SU-DHL-6 (cell line): Measurements from ENCODE around the gene CERS1.

Source experiments
- H2AFZ ChIP-seq: fragments of 200-600 bp; sonication (generic); 2 replicates; pipeline ENCODE4 v1.6.1; 2014; ENCODE audit warnings: low read depth, mild to moderate bottlenecking, moderate library complexity, mixed read lengths, antibody characterized with exemption, low read length; ENCODE audit not compliant: severe bottlenecking
- H3F3A ChIP-seq: fragments of 200-600 bp; shearing (Covaris generic); 2 replicates; pipeline ENCODE4 v1.6.0; 2016; ENCODE audit warnings: antibody characterized with exemption, mild to moderate bottlenecking; ENCODE audit not compliant: insufficient read depth
- H3K27ac ChIP-seq: fragments of 200-600 bp; sonication (generic); 2 replicates; pipeline ENCODE4 v1.5.1; 2016; ENCODE audit warnings: low read depth, mild to moderate bottlenecking, low read length, moderate library complexity, mixed read lengths
- H3K27me3 ChIP-seq: fragments of 200-600 bp; sonication (generic), shearing (Covaris generic); 2 replicates; pipeline ENCODE4 v1.6.0; 2014; ENCODE audit warnings: mild to moderate bottlenecking, low read length
- H3K36me3 ChIP-seq: fragments of 200-600 bp; sonication (generic); 2 replicates; pipeline ENCODE4 v1.6.1; 2014; ENCODE audit warnings: mild to moderate bottlenecking, low read length, mixed read lengths
- H3K4me2 ChIP-seq: fragments of 300-600, 200-600 bp; shearing (Covaris generic), sonication (generic); 2 replicates; pipeline ENCODE4 v1.6.0; 2014; ENCODE audit warnings: low read length, low read depth, mild to moderate bottlenecking; ENCODE audit not compliant: poor library complexity, severe bottlenecking
- H3K4me3 ChIP-seq: fragments of 200-600 bp; sonication (generic); 2 replicates; pipeline ENCODE4 v1.5.1; 2014; ENCODE audit warnings: antibody characterized with exemption, low read length, mild to moderate bottlenecking, mixed read lengths; ENCODE audit not compliant: insufficient read depth, poor library complexity, severe bottlenecking
- H3K79me2 ChIP-seq: fragments of 200-600 bp; sonication (generic); 2 replicates; pipeline ENCODE4 v1.6.1; 2014; ENCODE audit warnings: mild to moderate bottlenecking, low read length, moderate library complexity; ENCODE audit not compliant: insufficient read depth
- H3K9ac ChIP-seq: fragments of 200-600 bp; sonication (generic); 2 replicates; pipeline ENCODE4 v1.7.0; 2014; ENCODE audit warnings: mild to moderate bottlenecking, low read length
- H3K9me2 ChIP-seq: fragments of 200-600 bp; sonication (generic); replicated peaks from 2 replicates; pipeline ENCODE4 v1.6.1; 2014; ENCODE audit warnings: low read length; ENCODE audit not compliant: insufficient read depth
- H3K9me3 ChIP-seq: fragments of 200-600 bp; sonication (generic); 2 replicates; pipeline ENCODE4 v1.6.1; 2014; ENCODE audit warnings: low read length, mixed read lengths; ENCODE audit not compliant: insufficient read depth
- H4K20me1 ChIP-seq: fragments of 200-600 bp; sonication (generic); 2 replicates; pipeline ENCODE4 v1.6.1; 2014; ENCODE audit warnings: low read depth, mild to moderate bottlenecking, antibody characterized with exemption, low read length, moderate library complexity, mixed read lengths
- CTCF ChIP-seq: fragments of 200-600 bp; sonication (generic); IDR thresholded peaks from one replicate; pipeline ENCODE4 v1.5.1; 2017; ENCODE audit warnings: antibody characterized with exemption, mild to moderate bottlenecking, low read length, moderate library complexity; ENCODE audit not compliant: insufficient read depth, poor library complexity, severe bottlenecking
- EZH2phosphoT487 ChIP-seq: fragments of 200-600 bp; sonication (generic), shearing (Covaris generic); conservative IDR thresholded peaks from 2 replicates; pipeline ENCODE4 v1.6.1; 2018; ENCODE audit warnings: mild to moderate bottlenecking, antibody characterized with exemption, low read length, moderate library complexity, mixed read lengths

Gene CERS1

GRCh38 chr19:18928018-18928805 lies 32.3 kb upstream of the CERS1 start:
- no peaks in the 10 kb centered on the region for H3K79me2 ChIP-seq
- no peak overlapping the region for H3K4me3 ChIP-seq
- no peak for TF ChIP-seq EZH2phosphoT487
- TF ChIP-seq CTCF, result no peak
- H3K27me3 ChIP-seq, result no peaks in the 10 kb centered on the region
- H3K36me3 ChIP-seq, result no peaks in the 10 kb centered on the region
- H2AFZ ChIP-seq, result no peak overlapping the region
- H3K27ac ChIP-seq, result no peak overlapping the region
- H3F3A ChIP-seq, result no peaks in the 10 kb centered on the region
- no peak overlapping the region for H3K9ac ChIP-seq
- no peaks in the 10 kb centered on the region for H4K20me1 ChIP-seq
- H3K4me2 ChIP-seq, result no peak overlapping the region
- no peaks in the 10 kb centered on the region for H3K9me2 ChIP-seq
- H3K9me3 ChIP-seq, result no peaks in the 10 kb centered on the region

- TF ChIP-seq EZH2phosphoT487 (no peak), CTCF (no peak)
- no peaks in the 10 kb centered on the region for H3K9me3 ChIP-seq
Measured at GRCh38 chr19:18924684-18925213, 28.8 kb upstream of the CERS1 start.

GRCh38 chr19:18922228-18922985 lies 26.4 kb upstream of the CERS1 start:
- Histone ChIP-seq H3K79me2 (peaks cover 36% of the 10 kb centered on the region), H3K27ac (no peak overlapping the region), H3K36me3 (no peaks in the 10 kb centered on the region)

More at GRCh38 chr19:18924684-18925213, 28.8 kb upstream of the CERS1 start:
- H3K27ac ChIP-seq, result no peak overlapping the region
- H3K79me2 ChIP-seq, result peaks cover 19% of the 10 kb centered on the region
- H2AFZ ChIP-seq, result no peak overlapping the region
- H3F3A ChIP-seq, result no peaks in the 10 kb centered on the region
- H4K20me1 ChIP-seq, result no peaks in the 10 kb centered on the region
- no peak overlapping the region for H3K9ac ChIP-seq
- H3K36me3 ChIP-seq, result no peaks in the 10 kb centered on the region
- no peaks in the 10 kb centered on the region for H3K27me3 ChIP-seq
- H3K9me2 ChIP-seq, result no peaks in the 10 kb centered on the region
- no peak overlapping the region for H3K4me3 ChIP-seq
- H3K4me2 ChIP-seq, result no peak overlapping the region

More at GRCh38 chr19:18922228-18922985, 26.4 kb upstream of the CERS1 start:
- Histone ChIP-seq H3K27me3 (no peaks in the 10 kb centered on the region), H2AFZ (no peak overlapping the region), H3K9ac (no peak overlapping the region), H3K4me2 (no peak overlapping the region), H3F3A (peaks cover 6% of the 10 kb centered on the region; the same call in 1 of the 2 replicates), H3K9me3 (no peaks in the 10 kb centered on the region), H3K9me2 (no peaks in the 10 kb centered on the region), H4K20me1 (no peaks in the 10 kb centered on the region; the same call in 1 of the 2 replicates), H3K4me3 (no peak overlapping the region)
- no peak for TF ChIP-seq CTCF
- TF ChIP-seq EZH2phosphoT487, result no peak
